H9 (cell line): ENCODE data around the gene CAMK2B. TPM values are rescaled to one million over a fixed set of nuclear protein-coding genes. Genes with fewer than 3 reads are reported as not detected.

Experiments used
- DNase-seq: peaks from one replicate; pipeline ENCODE4 v3.0.0-alpha.2; 2017
- H2AFZ ChIP-seq: one replicate; pipeline ENCODE4 v1.6.1; 2013; ENCODE audit warnings: mild to moderate bottlenecking, low read length, control low read depth, moderate library complexity
- H2AK5ac ChIP-seq: 2 replicates; pipeline ENCODE4 v1.6.1; 2013; ENCODE audit warnings: low read length, control low read depth, mixed read lengths; ENCODE audit not compliant: insufficient read length
- H2BK120ac ChIP-seq: one replicate; pipeline ENCODE4 v1.6.1; 2013; ENCODE audit warnings: low read depth, mild to moderate bottlenecking, low read length, control low read depth, inconsistent platforms; ENCODE audit not compliant: poor library complexity, severe bottlenecking
- H2BK12ac ChIP-seq: 2 replicates; pipeline ENCODE4 v1.6.1; 2013; ENCODE audit warnings: low read length, control low read depth, mixed read lengths, low read depth; ENCODE audit not compliant: insufficient read length
- H2BK15ac ChIP-seq: 2 replicates; pipeline ENCODE4 v1.6.1; 2013; ENCODE audit warnings: low read depth, low read length, control low read depth
- H2BK20ac ChIP-seq: one replicate; pipeline ENCODE4 v1.6.1; 2013; ENCODE audit warnings: low read depth, mild to moderate bottlenecking, low read length, control low read depth, inconsistent platforms; ENCODE audit not compliant: poor library complexity, severe bottlenecking
- H2BK5ac ChIP-seq: 2 replicates; pipeline ENCODE4 v1.6.1; 2013; ENCODE audit warnings: low read length, control low read depth, mixed read lengths; ENCODE audit not compliant: insufficient read length
- H3K14ac ChIP-seq: 2 replicates; pipeline ENCODE4 v1.6.1; 2013; ENCODE audit warnings: low read length, control low read depth; ENCODE audit not compliant: insufficient read depth
- H3K18ac ChIP-seq: 2 replicates; pipeline ENCODE4 v1.6.1; 2013; ENCODE audit warnings: low read depth, mild to moderate bottlenecking, mixed read lengths, low read length, control low read depth; ENCODE audit not compliant: insufficient read length
- H3K23ac ChIP-seq: 2 replicates; pipeline ENCODE4 v1.6.1; 2013; ENCODE audit warnings: low read length, control low read depth, mixed read lengths, low read depth; ENCODE audit not compliant: insufficient read length
- H3K23me2 ChIP-seq: 2 replicates; pipeline ENCODE4 v1.6.1; 2013; ENCODE audit warnings: low read depth, mild to moderate bottlenecking, mixed read lengths, low read length, control low read depth; ENCODE audit not compliant: insufficient read length, poor library complexity, severe bottlenecking
- H3K27ac ChIP-seq: 2 replicates; pipeline ENCODE4 v1.5.1; 2013; ENCODE audit warnings: low read length, control low read depth, mixed read lengths, low read depth; ENCODE audit not compliant: insufficient read length
- H3K27me3 ChIP-seq: 2 replicates; pipeline ENCODE4 v1.6.1; 2013; ENCODE audit warnings: low read length, control low read depth, inconsistent platforms; ENCODE audit not compliant: insufficient read depth
- H3K4ac ChIP-seq: 2 replicates; pipeline ENCODE4 v1.6.1; 2013; ENCODE audit warnings: low read depth, mild to moderate bottlenecking, control low read depth, inconsistent platforms, low read length, moderate library complexity
- H3K4me1 ChIP-seq: 2 replicates; pipeline ENCODE4 v1.6.1; 2013; ENCODE audit warnings: low read length, control low read depth, inconsistent platforms; ENCODE audit not compliant: insufficient read depth
- H3K4me2 ChIP-seq: 2 replicates; pipeline ENCODE4 v1.6.1; 2013; ENCODE audit warnings: low read length, control low read depth, mixed read lengths; ENCODE audit not compliant: insufficient read length, insufficient read depth
- H3K56ac ChIP-seq: 2 replicates; pipeline ENCODE4 v1.6.1; 2013; ENCODE audit warnings: low read depth, mild to moderate bottlenecking, mixed read lengths, low read length, control low read depth; ENCODE audit not compliant: insufficient read length
- H3K79me1 ChIP-seq: 2 replicates; pipeline ENCODE4 v1.6.1; 2013; ENCODE audit warnings: low read depth, mild to moderate bottlenecking, moderate library complexity, low read length, control low read depth, inconsistent platforms; ENCODE audit not compliant: insufficient read depth, poor library complexity, severe bottlenecking
- H3K79me2 ChIP-seq: 2 replicates; pipeline ENCODE4 v1.6.1; 2013; ENCODE audit warnings: low read length, control low read depth, inconsistent platforms; ENCODE audit not compliant: insufficient read depth
- H3K9ac ChIP-seq: 2 replicates; pipeline ENCODE4 v1.6.1; 2013; ENCODE audit warnings: low read length, control low read depth, mixed read lengths; ENCODE audit not compliant: insufficient read length; ENCODE audit errors: extremely low read depth
- H3K9me3 ChIP-seq: one replicate; pipeline ENCODE4 v1.6.1; 2013; ENCODE audit warnings: low read depth, low read length, inconsistent platforms; ENCODE audit not compliant: control insufficient read depth
- H3T11ph ChIP-seq: one replicate; pipeline ENCODE4 v1.6.1; 2013; ENCODE audit warnings: mild to moderate bottlenecking, low read length, control low read depth, inconsistent platforms
- H4K20me1 ChIP-seq: one replicate; pipeline ENCODE4 v1.6.1; 2013; ENCODE audit not compliant: control insufficient read depth, insufficient read length, insufficient read depth
- H4K5ac ChIP-seq: 2 replicates; pipeline ENCODE4 v1.6.1; 2013; ENCODE audit warnings: low read depth, mild to moderate bottlenecking, mixed read lengths, low read length, control low read depth; ENCODE audit not compliant: insufficient read length
- H4K8ac ChIP-seq: replicated peaks from 2 replicates; pipeline ENCODE4 v1.6.1; 2013; ENCODE audit warnings: low read length, control low read depth, mixed read lengths, low read depth; ENCODE audit not compliant: insufficient read length
- H4K91ac ChIP-seq: 2 replicates; pipeline ENCODE4 v1.6.1; 2013; ENCODE audit warnings: low read depth, mild to moderate bottlenecking, moderate library complexity, mixed read lengths, low read length, control low read depth; ENCODE audit not compliant: insufficient read length
- H3K27ac Mint-ChIP-seq, 3 experiments: 2 replicates in 2 of 3; 3 replicates in 1 of 3; pipeline ENCODE4 v1.8.0; 2020 to 2021; ENCODE audit warnings: mixed read lengths in 3 of 3, mild to moderate bottlenecking in 1 of 3, moderate library complexity in 1 of 3
- H3K27me3 Mint-ChIP-seq: 2 replicates; pipeline ENCODE4 v1.8.0; 2021; ENCODE audit warnings: low read depth, mild to moderate bottlenecking, moderate library complexity, mixed read lengths
- H3K36me3 Mint-ChIP-seq, 3 experiments: 2 replicates in 2 of 3; 3 replicates in 1 of 3; pipeline ENCODE4 v1.8.0; 2020 to 2021; ENCODE audit warnings: low read depth in 3 of 3, mixed read lengths in 3 of 3; ENCODE audit not compliant: insufficient read depth in 1 of 3
- H3K4me1 Mint-ChIP-seq, 2 experiments: 2 replicates each; pipeline ENCODE4 v1.8.0; 2020; ENCODE audit warnings: mixed read lengths in 2 of 2
- H3K4me3 Mint-ChIP-seq, 2 experiments: 2 replicates in 1 of 2; 3 replicates in 1 of 2; pipeline ENCODE4 v1.8.0; 2020 to 2021; ENCODE audit warnings: mild to moderate bottlenecking in 2 of 2, mixed read lengths in 2 of 2, moderate library complexity in 1 of 2
- H3K9me3 Mint-ChIP-seq, 2 experiments: 2 replicates in 1 of 2; 3 replicates in 1 of 2; pipeline ENCODE4 v1.8.0; 2020; ENCODE audit warnings: mild to moderate bottlenecking in 2 of 2, mixed read lengths in 2 of 2, moderate library complexity in 1 of 2
- WGBS: extraction: QIAGEN DNeasy Blood & Tissue Kit; methylation state at CpG from one replicate; pipeline ENCODE4 v1.1.7; 2013; ENCODE audit warnings: missing lambda C conversion rate, low lambda C conversion rate, mixed read lengths; ENCODE audit not compliant: insufficient read length; ENCODE audit errors: extremely low coverage; 5-methylcytosine and 5-hydroxymethylcytosine counted together
- total RNA-seq: library from RNA; stranded (reverse); gene quantifications from 2 replicates; pipeline ENCODE4 v1.2.1, GENCODE V29; 2021
- TF ChIP-seq, protein P1 (sequence below): fragments of 200-600 bp; sonication (generic); conservative IDR thresholded peaks from 3 replicates; pipeline ENCODE4 v1.8.0; 2021; ENCODE audit warnings: antibody characterized with exemption, mild to moderate bottlenecking

Gene CAMK2B
- total RNA-seq, 1 experiment from 2014 or later, result 0.17 TPM

GRCh38 chr7:44259547-44260457 is 65.6 kb downstream of the CAMK2B start:
- H3K9me3 Mint-ChIP-seq, result peaks cover 0 to 2% of the 10 kb centered on the region in 2 experiments; a peak in 3 of 5 replicates
- TF ChIP-seq, protein P1, sequence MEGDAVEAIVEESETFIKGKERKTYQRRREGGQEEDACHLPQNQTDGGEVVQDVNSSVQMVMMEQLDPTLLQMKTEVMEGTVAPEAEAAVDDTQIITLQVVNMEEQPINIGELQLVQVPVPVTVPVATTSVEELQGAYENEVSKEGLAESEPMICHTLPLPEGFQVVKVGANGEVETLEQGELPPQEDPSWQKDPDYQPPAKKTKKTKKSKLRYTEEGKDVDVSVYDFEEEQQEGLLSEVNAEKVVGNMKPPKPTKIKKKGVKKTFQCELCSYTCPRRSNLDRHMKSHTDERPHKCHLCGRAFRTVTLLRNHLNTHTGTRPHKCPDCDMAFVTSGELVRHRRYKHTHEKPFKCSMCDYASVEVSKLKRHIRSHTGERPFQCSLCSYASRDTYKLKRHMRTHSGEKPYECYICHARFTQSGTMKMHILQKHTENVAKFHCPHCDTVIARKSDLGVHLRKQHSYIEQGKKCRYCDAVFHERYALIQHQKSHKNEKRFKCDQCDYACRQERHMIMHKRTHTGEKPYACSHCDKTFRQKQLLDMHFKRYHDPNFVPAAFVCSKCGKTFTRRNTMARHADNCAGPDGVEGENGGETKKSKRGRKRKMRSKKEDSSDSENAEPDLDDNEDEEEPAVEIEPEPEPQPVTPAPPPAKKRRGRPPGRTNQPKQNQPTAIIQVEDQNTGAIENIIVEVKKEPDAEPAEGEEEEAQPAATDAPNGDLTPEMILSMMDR, result no peak

More at GRCh38 chr7:44259547-44260457, 65.6 kb downstream of the CAMK2B start:
- Histone ChIP-seq H2BK120ac (no peak overlapping the region), H3K27me3 (no peaks in the 10 kb centered on the region), H4K20me1 (no peaks in the 10 kb centered on the region), H3K18ac (no peak overlapping the region), H3K79me1 (no peaks in the 10 kb centered on the region), H3K27ac (no peak overlapping the region), H3K4ac (no peak overlapping the region), H3K9ac (no peak overlapping the region), H3K79me2 (no peaks in the 10 kb centered on the region), H4K91ac (no peak overlapping the region), H2BK12ac (no peak overlapping the region), H4K8ac (no peak overlapping the region), H3K14ac (no peak overlapping the region), H2BK20ac (no peak overlapping the region), H4K5ac (no peak overlapping the region), H2AK5ac (no peak overlapping the region), H3K4me1 (no peaks in the 10 kb centered on the region; the same call in 1 of the 2 replicates), H2BK5ac (no peak overlapping the region), H2AFZ (no peak overlapping the region), H2BK15ac (no peak overlapping the region), H3K23ac (no peak overlapping the region), H3K4me2 (no peak overlapping the region), H3K9me3 (no peaks in the 10 kb centered on the region), H3K23me2 (no peaks in the 10 kb centered on the region), H3T11ph (no peak overlapping the region), H3K56ac (no peak overlapping the region)
- Mint-ChIP-seq H3K4me1 (peaks cover 0 to 7% of the 10 kb centered on the region in 2 experiments; a peak in 2 of 4 replicates), H3K27ac (no peak overlapping the region), H3K27me3 (peaks cover 7% of the 10 kb centered on the region), H3K4me3 (no peak overlapping the region; a peak in 1 of 5 replicates), H3K36me3 (no peaks in the 10 kb centered on the region)
- DNase-seq, result no peak
- no CpG with 5 or more reads among the region's 18 CpGs for WGBS
